ENCODE measurements around the gene MSH5. TPM values are rescaled to one million over a fixed set of nuclear protein-coding genes. Genes with fewer than 3 reads are reported as not detected.

MSH5 gene
- total RNA-seq, 1 experiment from 2014 or later, result 51.0 TPM

GRCh38 chr6:31740397-31741223, 805 bp downstream of the MSH5 start:
- ChIA-PET POLR2A (interaction anchor here (0.6 to 3.6 kb wide), 16 partner anchors 11 to 135 kb away, joined by 3 to 32 read pairs (median 3); partner anchors contain the start of genes C6orf47, DDAH2, GPANK1 and HSPA1A), CTCF (interaction anchor here (0.6 to 3.8 kb wide), 8 partner anchors 11 to 158 kb away, joined by 3 to 32 read pairs (median 4); partner anchors contain the start of genes DDAH2 and LSM2)
- H3K4me3 Mint-ChIP-seq (ENCODE audit: unreplicated experiment), result peak overlapping the region; percentile 95
- Histone ChIP-seq H3K36me3 (ENCODE audit: control insufficient read depth, insufficient read depth, low read length) (no peaks in the 10 kb centered on the region), H3K27me3 (replicated peaks; ENCODE audit: control insufficient read depth, insufficient read depth, low read length) (no peaks in the 10 kb centered on the region), H3K4me1 (peaks cover 23% of the 10 kb centered on the region), H3K4me3 (ENCODE audit: low read depth, low read length) (peak overlapping the region; percentile 69), H3K9me3 (no peaks in the 10 kb centered on the region)
- no peak for DNase-seq
- H3K36me3 Mint-ChIP-seq (ENCODE audit: insufficient read depth, unreplicated experiment), result peaks cover 51% of the 10 kb centered on the region
- no peaks in the 10 kb centered on the region for H3K27me3 Mint-ChIP-seq (ENCODE audit: insufficient read depth, unreplicated experiment)
- no peaks in the 10 kb centered on the region for H3K9me3 Mint-ChIP-seq (ENCODE audit: unreplicated experiment)
- intact Hi-C loops (cut with micrococcal nuclease; ENCODE audit: unreplicated experiment), result no loop called here
- TSS peak; percentile 32 for BruUV-seq (replicated peaks)
- H3K27ac Mint-ChIP-seq (ENCODE audit: unreplicated experiment), result peak overlapping the region; percentile 98
- TF ChIP-seq CTCF (IDR thresholded peaks at IDR 0.05; ENCODE audit: insufficient read depth in 1 of 2, low read depth in 1 of 2, low read length in 1 of 2, severe bottlenecking in 1 of 2, unreplicated experiment in 1 of 2), result no peak
- H3K4me1 Mint-ChIP-seq (ENCODE audit: low read depth, unreplicated experiment), result peaks cover 22% of the 10 kb centered on the region

GRCh38 chr6:31741815-31742214, 2.0 kb downstream of the MSH5 start:
- Histone ChIP-seq H3K9me3 (no peaks in the 10 kb centered on the region), H3K4me3 (ENCODE audit: low read depth, low read length) (no peak overlapping the region), H3K4me1 (peaks cover 22% of the 10 kb centered on the region), H3K36me3 (ENCODE audit: control insufficient read depth, insufficient read depth, low read length) (no peaks in the 10 kb centered on the region), H3K27me3 (replicated peaks; ENCODE audit: control insufficient read depth, insufficient read depth, low read length) (no peaks in the 10 kb centered on the region)
- peaks cover 22% of the 10 kb centered on the region for H3K4me1 Mint-ChIP-seq (ENCODE audit: low read depth, unreplicated experiment)
- TF ChIP-seq CTCF (IDR thresholded peaks at IDR 0.05; ENCODE audit: insufficient read depth in 1 of 2, low read depth in 1 of 2, low read length in 1 of 2, severe bottlenecking in 1 of 2, unreplicated experiment in 1 of 2), result no peak
- CTCF ChIA-PET, result interaction anchor here (0.7 kb wide), 1 partner anchor 31 kb away, joined by 3 read pairs; no protein-coding TSS in a partner anchor
- H3K27me3 Mint-ChIP-seq (ENCODE audit: insufficient read depth, unreplicated experiment), result no peaks in the 10 kb centered on the region
- intact Hi-C loops (cut with micrococcal nuclease; ENCODE audit: unreplicated experiment), result no loop called here
- H3K27ac Mint-ChIP-seq (ENCODE audit: unreplicated experiment), result no peak overlapping the region
- peaks cover 53% of the 10 kb centered on the region for H3K36me3 Mint-ChIP-seq (ENCODE audit: insufficient read depth, unreplicated experiment)
- DNase-seq, result no peak
- POLR2A ChIA-PET, result interaction anchor here (0.7 kb wide), 1 partner anchor 327 kb away, joined by 9 read pairs; no protein-coding TSS in a partner anchor
- no TSS peak for BruUV-seq (replicated peaks)
- H3K9me3 Mint-ChIP-seq (ENCODE audit: unreplicated experiment), result no peaks in the 10 kb centered on the region
- peak overlapping the region; percentile 95 for H3K4me3 Mint-ChIP-seq (ENCODE audit: unreplicated experiment)

DNA sequence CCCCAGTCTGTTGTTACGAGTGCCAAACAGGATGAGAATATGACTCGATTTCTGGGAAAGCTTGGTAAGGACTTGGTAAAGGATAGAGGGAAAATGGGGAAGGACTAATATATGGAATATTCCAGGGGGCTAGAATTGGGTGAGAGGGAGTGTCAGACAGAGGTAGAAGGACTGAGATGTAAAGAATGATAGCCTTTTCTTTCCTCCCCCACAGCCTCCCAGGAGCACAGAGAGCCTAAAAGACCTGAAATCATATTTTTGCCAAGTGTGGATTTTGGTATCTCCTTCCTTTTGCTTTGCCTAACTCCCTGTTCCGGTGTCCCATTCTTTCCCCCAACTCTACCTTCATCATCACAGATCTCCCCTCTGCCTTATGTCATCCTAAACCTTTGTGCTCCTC, 3.1 kb downstream of the MSH5 start:
- Histone ChIP-seq H3K9me3 (no peaks in the 10 kb centered on the region), H3K27me3 (replicated peaks; ENCODE audit: control insufficient read depth, insufficient read depth, low read length) (no peaks in the 10 kb centered on the region), H3K36me3 (ENCODE audit: control insufficient read depth, insufficient read depth, low read length) (peaks cover 3% of the 10 kb centered on the region; the same call in 1 of the 2 replicates), H3K4me3 (ENCODE audit: low read depth, low read length) (no peak overlapping the region), H3K4me1 (peaks cover 23% of the 10 kb centered on the region)
- ChIA-PET CTCF (no interaction called here), POLR2A (no interaction called here)
- no peaks in the 10 kb centered on the region for H3K27me3 Mint-ChIP-seq (ENCODE audit: insufficient read depth, unreplicated experiment)
- H3K27ac Mint-ChIP-seq (ENCODE audit: unreplicated experiment), result no peak overlapping the region
- no peak for DNase-seq
- peaks cover 50% of the 10 kb centered on the region for H3K36me3 Mint-ChIP-seq (ENCODE audit: insufficient read depth, unreplicated experiment)
- no TSS peak for BruUV-seq (replicated peaks)
- TF ChIP-seq CTCF (IDR thresholded peaks at IDR 0.05; ENCODE audit: insufficient read depth in 1 of 2, low read depth in 1 of 2, low read length in 1 of 2, severe bottlenecking in 1 of 2, unreplicated experiment in 1 of 2), result no peak
- H3K4me1 Mint-ChIP-seq (ENCODE audit: low read depth, unreplicated experiment), result peaks cover 21% of the 10 kb centered on the region
- intact Hi-C loops (cut with micrococcal nuclease; ENCODE audit: unreplicated experiment), result no loop called here
- H3K4me3 Mint-ChIP-seq (ENCODE audit: unreplicated experiment), result no peak overlapping the region
- H3K9me3 Mint-ChIP-seq (ENCODE audit: unreplicated experiment), result no peaks in the 10 kb centered on the region

Measured in Caco-2 (cell line).